Immature natural killer cell (primary cell): Measurements from ENCODE around the gene PLEKHG4B. TPM values are rescaled to one million over a fixed set of nuclear protein-coding genes. Genes with fewer than 3 reads are reported as not detected.
"Not testable (repeated sequence)": the region's sequence is repeated elsewhere in the genome, so short reads cannot be mapped to it uniquely, and the experiment has no call there.

Experiments used
- DNase-seq, 3 donors: peaks; one replicate each; pipeline ENCODE4 v3.0.0; 2022; ENCODE audit warnings: mixed read lengths in 1 of 3
- H3K27ac Mint-ChIP-seq, 6 donors: one replicate each; pipeline ENCODE4 v1.8.0; 2020; ENCODE audit warnings: mixed read lengths in 6 of 6, mild to moderate bottlenecking in 5 of 6, inconsistent platforms in 4 of 6, moderate library complexity in 3 of 6
- H3K27me3 Mint-ChIP-seq, 3 donors: one replicate each; pipeline ENCODE4 v1.8.0; 2020 to 2021; ENCODE audit warnings: low read depth in 3 of 3, mild to moderate bottlenecking in 3 of 3, mixed read lengths in 3 of 3, moderate library complexity in 3 of 3, inconsistent platforms in 1 of 3
- H3K36me3 Mint-ChIP-seq, 3 donors: one replicate each; pipeline ENCODE4 v1.8.0; 2020; ENCODE audit warnings: mixed read lengths in 3 of 3, inconsistent platforms in 2 of 3, mild to moderate bottlenecking in 2 of 3
- H3K4me1 Mint-ChIP-seq, 2 donors: one replicate each; pipeline ENCODE4 v1.8.0; 2020; ENCODE audit warnings: inconsistent platforms in 2 of 2, mild to moderate bottlenecking in 2 of 2, mixed read lengths in 2 of 2, moderate library complexity in 1 of 2
- H3K4me3 Mint-ChIP-seq, 5 donors: one replicate each; pipeline ENCODE4 v1.8.0; 2020; ENCODE audit warnings: mild to moderate bottlenecking in 5 of 5, mixed read lengths in 5 of 5, inconsistent platforms in 3 of 5, moderate library complexity in 3 of 5
- H3K9me3 Mint-ChIP-seq, 6 donors: one replicate each; pipeline ENCODE4 v1.8.0; 2020; ENCODE audit warnings: mild to moderate bottlenecking in 6 of 6, mixed read lengths in 6 of 6, inconsistent platforms in 4 of 6, moderate library complexity in 3 of 6
- polyA plus RNA-seq, 3 donors: library from polyadenylated mRNA; unstranded; fragments of 300-500 nt; fragmentation: Illumina TruSeq; gene quantifications; one replicate each; pipeline ENCODE4 v1.2.3, GENCODE V29; 2021

PLEKHG4B gene
- polyA plus RNA-seq, 3 donors from 2014 or later = not detected

DNA sequence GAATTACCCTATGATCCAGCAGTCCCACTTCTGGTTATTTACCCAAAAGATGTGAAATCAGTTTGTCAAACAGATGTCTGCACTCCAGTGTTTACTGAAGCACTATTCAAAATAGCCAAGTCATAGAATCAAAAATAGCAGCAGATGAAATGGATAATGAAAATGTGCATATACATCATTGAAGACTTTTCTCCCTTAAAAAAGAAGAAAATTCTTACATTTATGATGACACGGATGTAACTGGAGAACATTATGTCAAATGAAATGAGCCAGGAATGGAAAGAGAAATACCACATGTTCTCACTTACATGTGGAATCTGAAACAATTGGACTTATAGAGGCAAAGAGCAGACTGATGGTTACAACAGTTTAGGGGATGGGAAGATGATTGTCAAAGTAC lies 21.5 kb upstream of the PLEKHG4B start:
- H3K27ac Mint-ChIP-seq = no peak overlapping the region
- H3K9me3 Mint-ChIP-seq = peaks cover 0 to 8% (median 0%) of the 10 kb centered on the region in 6 donors
- H3K4me3 Mint-ChIP-seq = no peak overlapping the region

DNA sequence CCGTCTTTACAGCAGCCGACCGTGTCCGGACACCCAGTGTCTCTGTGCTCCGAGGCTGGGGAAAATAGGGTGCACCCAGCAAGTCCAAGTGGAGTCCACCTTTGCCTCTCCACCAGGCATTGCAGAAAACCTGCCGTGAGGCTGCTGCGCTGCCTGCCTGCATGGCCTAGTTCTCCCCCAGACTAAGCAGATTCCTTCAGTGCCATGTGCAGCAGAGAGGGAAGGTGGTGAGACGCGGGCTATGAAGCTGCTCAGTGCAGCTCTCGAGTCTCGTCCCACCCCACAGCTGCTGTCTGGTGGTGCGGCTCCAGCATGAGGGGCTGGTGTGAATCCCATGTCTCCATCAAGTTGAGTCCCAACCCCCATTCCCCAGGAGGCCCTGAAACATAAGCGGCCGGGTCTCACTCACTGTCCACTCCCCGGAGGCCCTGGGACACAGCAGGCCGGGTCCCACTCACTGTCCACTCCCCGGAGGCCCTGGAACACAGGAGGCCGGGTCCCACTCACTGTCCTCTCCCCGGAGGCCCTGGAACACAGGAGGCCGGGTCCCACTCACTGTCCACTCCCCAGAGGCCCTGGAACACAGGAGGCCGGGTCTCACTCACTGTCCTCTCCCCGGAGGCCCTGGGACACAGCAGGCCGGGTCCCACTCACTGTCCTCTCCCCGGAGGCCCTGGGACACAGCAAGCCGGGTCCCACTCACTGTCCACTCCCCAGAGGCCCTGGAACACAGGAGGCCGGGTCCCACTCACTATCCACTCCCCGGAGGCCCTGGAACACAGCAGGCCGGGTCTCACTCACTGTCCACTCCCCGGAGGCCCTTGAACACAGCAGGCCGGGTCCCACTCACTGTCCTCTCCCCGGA lies 19.4 kb upstream of the PLEKHG4B start:
- H3K4me1 Mint-ChIP-seq, H3K36me3 Mint-ChIP-seq, H3K4me3 Mint-ChIP-seq, H3K9me3 Mint-ChIP-seq, H3K27ac Mint-ChIP-seq, DNase-seq: not testable (repeated sequence)
- peaks cover 4 to 13% (median 11%) of the 10 kb centered on the region in 3 donors for H3K27me3 Mint-ChIP-seq

More for the DNA sequence above, 21.5 kb upstream of the PLEKHG4B start:
- Mint-ChIP-seq H3K4me1 (no peaks in the 10 kb centered on the region), H3K36me3 (peaks cover 0 to 5% (median 0%) of the 10 kb centered on the region in 3 donors), H3K27me3 (peaks cover 7 to 16% (median 13%) of the 10 kb centered on the region in 3 donors)
- DNase-seq = no peak

DNA sequence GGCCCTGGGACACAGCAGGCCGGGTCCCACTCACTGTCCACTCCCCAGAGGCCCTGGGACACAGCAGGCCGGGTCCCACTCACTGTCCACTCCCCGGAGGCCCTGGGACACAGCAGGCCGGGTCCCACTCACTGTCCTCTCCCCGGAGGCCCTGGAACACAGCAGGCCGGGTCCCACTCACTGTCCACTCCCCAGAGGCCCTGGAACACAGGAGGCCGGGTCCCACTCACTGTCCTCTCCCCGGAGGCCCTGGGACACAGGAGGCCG lies 18.9 kb upstream of the PLEKHG4B start:
- DNase-seq, H3K4me1 Mint-ChIP-seq, H3K9me3 Mint-ChIP-seq, H3K36me3 Mint-ChIP-seq, H3K4me3 Mint-ChIP-seq, H3K27ac Mint-ChIP-seq: not testable (repeated sequence)
- peaks cover 0 to 10% (median 9%) of the 10 kb centered on the region in 3 donors for H3K27me3 Mint-ChIP-seq

DNA sequence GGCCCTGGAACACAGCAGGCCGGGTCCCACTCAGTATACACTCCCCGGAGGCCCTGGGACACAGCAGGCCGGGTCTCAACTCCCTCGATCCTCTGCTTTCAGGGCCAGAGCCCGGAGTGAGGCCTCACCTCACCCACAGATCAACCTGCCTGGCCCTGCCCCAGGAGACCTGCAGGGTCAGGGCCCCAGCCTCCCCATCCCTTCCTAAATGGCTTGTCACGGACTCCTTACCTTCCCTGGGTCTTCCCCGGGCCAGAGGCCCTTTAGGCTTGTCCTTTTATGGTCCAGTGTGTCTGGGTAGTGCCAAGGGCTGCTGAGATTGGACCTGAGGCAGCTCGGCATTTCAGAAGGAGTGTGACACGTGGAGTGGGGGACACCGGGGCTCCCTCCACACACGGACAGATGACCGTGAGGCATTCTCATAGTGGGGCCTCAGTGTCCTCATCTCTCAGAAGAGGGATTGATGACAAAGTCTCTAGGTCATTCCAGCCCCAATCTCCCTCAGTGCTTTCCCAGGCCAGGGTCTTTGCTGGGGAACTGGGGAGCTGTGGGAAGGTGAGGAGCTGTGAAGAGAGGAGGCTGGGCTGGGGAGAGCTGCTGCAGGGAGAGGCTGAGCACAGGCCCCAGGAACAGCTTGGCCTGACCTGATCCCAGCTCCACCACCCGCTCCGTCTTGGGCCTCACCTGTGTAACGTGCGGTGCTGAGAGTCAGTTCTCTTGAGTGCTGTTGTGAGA lies 18.0 kb upstream of the PLEKHG4B start:
- no peak overlapping the region for H3K4me3 Mint-ChIP-seq
- peaks cover 0 to 10% (median 6%) of the 10 kb centered on the region in 3 donors for H3K27me3 Mint-ChIP-seq
- H3K27ac Mint-ChIP-seq = no peak overlapping the region
- no peaks in the 10 kb centered on the region for H3K36me3 Mint-ChIP-seq
- DNase-seq = no peak
- H3K4me1 Mint-ChIP-seq = no peaks in the 10 kb centered on the region
- no peaks in the 10 kb centered on the region for H3K9me3 Mint-ChIP-seq

DNA sequence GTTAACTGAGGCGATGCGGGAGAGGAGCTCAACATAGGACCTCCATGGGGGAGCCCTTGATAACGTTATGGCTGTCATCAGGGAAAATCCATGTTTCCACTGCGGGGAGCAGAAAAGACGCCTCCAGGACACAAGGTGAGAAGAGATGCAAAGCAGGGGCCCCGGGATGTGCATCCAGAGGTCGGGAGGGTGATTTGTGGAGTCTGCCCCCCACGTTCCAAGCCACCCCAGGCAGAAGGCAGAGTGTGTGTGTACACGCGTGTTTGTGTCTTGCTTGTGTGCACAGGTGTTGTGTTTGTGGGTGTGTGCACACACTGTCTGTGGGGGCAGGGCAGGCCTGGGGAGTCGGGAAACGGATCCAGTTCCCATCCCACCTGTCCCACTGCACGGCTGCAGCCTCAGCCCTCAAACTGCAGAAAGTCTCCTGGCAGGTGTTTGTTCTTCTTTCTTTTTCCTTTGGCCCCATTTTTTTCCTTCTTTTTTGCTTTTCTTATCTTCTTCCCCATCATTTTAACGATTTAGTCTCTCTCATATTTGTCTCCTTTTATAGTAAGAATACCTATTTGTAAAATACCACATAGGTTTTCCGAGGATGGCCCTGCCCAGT lies 17.4 kb upstream of the PLEKHG4B start:
- H3K27ac Mint-ChIP-seq = peak overlapping the region in 1 of 6 donors; percentile 15
- no peaks in the 10 kb centered on the region for H3K9me3 Mint-ChIP-seq
- H3K4me3 Mint-ChIP-seq = no peak overlapping the region
- no peaks in the 10 kb centered on the region for H3K36me3 Mint-ChIP-seq
- DNase-seq = no peak
- peaks cover 0 to 10% (median 2%) of the 10 kb centered on the region in 3 donors for H3K27me3 Mint-ChIP-seq
- no peaks in the 10 kb centered on the region for H3K4me1 Mint-ChIP-seq

DNA sequence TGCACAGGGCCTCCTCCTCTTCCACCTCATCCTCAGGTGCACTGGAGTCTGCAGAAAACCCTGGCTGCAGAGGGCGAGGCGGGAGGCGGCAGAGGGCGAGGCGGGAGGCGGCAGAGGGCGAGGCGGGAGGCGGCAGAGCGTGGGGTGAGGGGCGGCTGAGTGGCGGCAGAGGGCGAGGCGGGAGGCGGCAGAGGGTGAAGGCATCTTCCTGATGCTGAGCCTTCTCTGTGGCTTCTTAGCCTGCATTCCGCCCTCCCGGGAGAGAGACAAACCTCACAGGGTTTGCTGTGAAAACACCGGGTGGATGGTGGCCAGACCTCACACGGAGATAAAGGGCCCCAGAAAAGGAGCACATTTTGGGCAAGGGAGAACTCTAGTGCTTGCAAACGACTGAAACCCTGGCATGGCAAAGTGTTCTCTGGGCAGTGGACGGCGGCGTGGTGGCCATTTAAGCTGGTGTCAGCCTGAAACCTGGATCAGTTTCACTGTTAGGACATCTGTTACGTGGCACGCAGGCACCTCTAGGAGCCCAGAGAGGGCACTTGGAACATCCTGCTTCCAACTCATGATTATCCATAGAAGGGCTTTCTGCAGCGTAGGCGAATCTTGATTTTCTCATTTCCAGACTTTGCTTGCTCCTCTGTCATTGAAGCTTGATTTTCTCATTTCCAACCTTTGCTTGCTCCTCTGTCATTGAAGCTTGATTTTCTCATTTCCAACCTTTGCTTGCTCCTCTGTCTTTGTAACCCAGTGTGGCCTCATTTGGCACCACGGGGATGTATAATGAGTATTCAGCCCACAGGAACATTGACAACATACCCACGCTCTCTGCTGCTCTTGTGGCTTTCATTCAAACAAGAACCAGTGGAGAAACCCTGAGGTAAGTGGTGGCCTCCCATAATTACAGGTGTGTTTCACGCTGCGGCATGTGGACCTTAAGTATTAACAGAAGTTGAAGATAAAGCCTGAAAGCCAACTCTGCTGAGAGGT lies 16.3 kb upstream of the PLEKHG4B start:
- H3K36me3 Mint-ChIP-seq = no peaks in the 10 kb centered on the region
- no peak overlapping the region for H3K4me3 Mint-ChIP-seq
- H3K9me3 Mint-ChIP-seq = no peaks in the 10 kb centered on the region
- no peak for DNase-seq
- no peaks in the 10 kb centered on the region for H3K4me1 Mint-ChIP-seq
- no peak overlapping the region for H3K27ac Mint-ChIP-seq
- H3K27me3 Mint-ChIP-seq = peaks cover 0 to 8% (median 2%) of the 10 kb centered on the region in 3 donors

DNA sequence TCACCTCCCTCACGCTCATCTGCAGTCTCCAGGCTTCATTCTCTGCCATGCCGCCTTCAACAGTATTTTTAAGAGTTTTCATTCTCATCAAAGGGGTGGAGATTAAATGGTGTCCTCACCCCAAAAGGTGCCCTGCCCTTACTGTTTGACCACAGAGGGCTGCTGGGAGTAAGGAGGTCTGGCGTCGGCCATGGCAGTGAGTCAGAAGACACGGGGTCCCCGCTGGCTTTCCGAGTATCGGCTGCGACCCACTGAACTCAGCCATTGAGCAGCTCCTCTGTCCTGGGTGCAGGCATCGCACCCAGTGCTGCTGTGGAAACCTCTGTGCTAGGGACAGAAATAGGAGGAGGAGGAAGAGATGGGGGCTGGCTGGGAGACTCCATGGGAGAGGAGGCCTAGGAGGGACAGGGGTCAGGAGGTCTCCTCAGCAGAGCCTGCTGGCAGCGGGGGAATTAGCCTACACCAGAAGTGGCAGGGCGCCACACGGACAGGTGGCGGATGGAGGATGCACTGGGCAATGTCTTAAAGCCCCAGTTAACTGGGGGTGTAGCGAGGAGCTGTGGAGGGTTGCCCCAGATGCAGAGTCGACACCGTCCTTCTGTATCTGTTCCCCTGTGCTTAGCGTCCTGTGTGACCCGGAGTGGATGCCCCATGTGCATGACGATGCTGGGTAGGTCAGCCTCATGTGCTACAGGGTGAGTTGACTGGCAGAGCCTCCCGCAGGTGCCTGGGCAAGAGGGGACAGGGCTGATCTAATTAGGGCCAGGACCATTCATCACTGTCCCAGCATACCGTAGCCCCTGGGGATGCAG lies 15.4 kb upstream of the PLEKHG4B start:
- Mint-ChIP-seq H3K9me3 (no peaks in the 10 kb centered on the region), H3K27me3 (peaks cover 0 to 8% (median 2%) of the 10 kb centered on the region in 3 donors), H3K36me3 (no peaks in the 10 kb centered on the region), H3K27ac (no peak overlapping the region), H3K4me1 (no peaks in the 10 kb centered on the region), H3K4me3 (no peak overlapping the region)
- DNase-seq = no peak

DNA sequence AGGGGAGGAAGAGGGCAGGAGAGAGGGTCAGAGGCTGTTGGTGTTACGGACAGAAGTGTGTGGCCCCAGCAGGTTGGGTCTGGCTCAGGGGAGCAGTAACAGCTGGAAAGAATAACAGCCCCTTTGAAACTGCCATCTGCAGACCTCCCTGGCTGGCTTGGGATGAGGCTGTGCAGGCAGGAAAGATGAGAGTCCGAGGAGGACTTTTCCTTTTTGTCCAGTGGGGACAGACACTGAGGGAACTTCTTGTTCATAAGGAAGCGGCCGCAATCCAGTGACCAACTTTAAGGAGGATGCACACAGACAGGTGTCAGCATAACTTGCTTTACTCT lies 14.8 kb upstream of the PLEKHG4B start:
- peaks cover 0 to 9% (median 2%) of the 10 kb centered on the region in 3 donors for H3K27me3 Mint-ChIP-seq
- H3K27ac Mint-ChIP-seq = no peak overlapping the region
- no peaks in the 10 kb centered on the region for H3K36me3 Mint-ChIP-seq

DNA sequence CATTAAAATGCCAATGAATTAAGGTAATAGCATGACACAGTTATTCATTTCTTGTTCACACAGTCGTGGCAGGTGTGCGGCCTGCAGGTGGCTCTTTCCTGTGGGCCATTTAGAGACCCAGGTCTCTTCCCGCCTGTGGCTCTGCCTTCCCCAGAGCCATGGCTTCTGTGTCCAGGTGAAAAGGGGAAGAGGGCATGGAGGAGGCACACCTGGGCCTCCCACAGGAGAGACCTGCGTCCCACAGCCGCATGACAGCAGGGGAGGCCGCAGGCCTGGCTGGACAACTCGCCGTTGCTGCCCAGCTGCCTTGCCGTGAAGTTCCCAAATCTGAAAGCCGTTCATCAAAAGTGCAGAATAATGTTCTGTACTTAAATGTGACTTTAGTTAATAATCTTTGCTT lies 14.4 kb upstream of the PLEKHG4B start:
- H3K4me3 Mint-ChIP-seq = no peak overlapping the region
- H3K9me3 Mint-ChIP-seq = no peaks in the 10 kb centered on the region
- H3K27ac Mint-ChIP-seq = no peak overlapping the region
- no peaks in the 10 kb centered on the region for H3K36me3 Mint-ChIP-seq
- peaks cover 0 to 13% (median 2%) of the 10 kb centered on the region in 3 donors for H3K27me3 Mint-ChIP-seq
- H3K4me1 Mint-ChIP-seq = no peaks in the 10 kb centered on the region
- no peak for DNase-seq

More for the DNA sequence above, 14.8 kb upstream of the PLEKHG4B start:
- DNase-seq = no peak
- Mint-ChIP-seq H3K4me3 (no peak overlapping the region), H3K9me3 (no peaks in the 10 kb centered on the region), H3K4me1 (no peaks in the 10 kb centered on the region)

DNA sequence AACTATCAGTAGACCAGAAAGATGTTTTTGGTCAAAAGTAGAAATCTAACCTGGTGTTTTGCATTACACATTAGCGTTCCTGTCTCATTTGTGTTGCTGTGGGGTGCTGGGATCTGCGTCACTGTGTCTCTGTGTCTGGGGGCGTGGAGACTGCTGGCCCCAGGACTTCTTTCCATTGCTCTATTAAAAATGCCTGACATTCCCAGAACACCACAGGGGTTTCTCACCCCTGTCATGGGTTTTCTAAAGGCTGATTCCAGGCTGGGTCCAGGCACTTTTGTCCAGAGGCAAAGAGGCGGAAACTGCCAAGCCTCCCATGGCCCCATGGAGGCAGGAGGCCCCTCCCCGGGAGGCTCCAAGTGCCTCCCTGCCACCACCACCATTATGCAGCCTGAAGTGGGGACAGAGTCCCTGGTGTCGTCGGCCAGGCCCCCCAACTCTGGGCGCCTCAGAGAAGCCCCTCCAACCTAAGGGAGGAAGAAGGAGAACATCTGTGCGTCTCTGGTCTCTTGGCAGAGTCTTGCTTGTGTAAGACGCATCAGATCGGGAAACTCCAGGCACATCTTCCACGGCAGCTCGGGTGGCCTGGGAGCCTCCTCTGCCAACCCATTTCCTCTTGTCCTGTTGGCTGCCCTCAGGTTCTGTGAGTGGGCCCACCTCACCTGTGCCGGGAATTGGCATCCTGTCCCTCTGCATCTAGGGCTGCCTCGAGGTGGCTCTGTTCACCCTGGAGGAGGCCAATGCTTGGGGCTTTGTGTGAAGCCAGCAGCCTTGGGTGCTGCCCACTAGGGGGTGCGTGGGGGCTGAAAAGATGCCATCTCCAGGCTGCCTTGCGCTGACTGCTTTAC lies 13.8 kb upstream of the PLEKHG4B start:
- no peak overlapping the region for H3K4me3 Mint-ChIP-seq
- no peaks in the 10 kb centered on the region for H3K4me1 Mint-ChIP-seq
- H3K27ac Mint-ChIP-seq = no peak overlapping the region
- H3K27me3 Mint-ChIP-seq = peaks cover 0 to 13% (median 2%) of the 10 kb centered on the region in 3 donors
- peaks cover 0 to 3% (median 0%) of the 10 kb centered on the region in 6 donors for H3K9me3 Mint-ChIP-seq
- no peak for DNase-seq
- H3K36me3 Mint-ChIP-seq = no peaks in the 10 kb centered on the region

DNA sequence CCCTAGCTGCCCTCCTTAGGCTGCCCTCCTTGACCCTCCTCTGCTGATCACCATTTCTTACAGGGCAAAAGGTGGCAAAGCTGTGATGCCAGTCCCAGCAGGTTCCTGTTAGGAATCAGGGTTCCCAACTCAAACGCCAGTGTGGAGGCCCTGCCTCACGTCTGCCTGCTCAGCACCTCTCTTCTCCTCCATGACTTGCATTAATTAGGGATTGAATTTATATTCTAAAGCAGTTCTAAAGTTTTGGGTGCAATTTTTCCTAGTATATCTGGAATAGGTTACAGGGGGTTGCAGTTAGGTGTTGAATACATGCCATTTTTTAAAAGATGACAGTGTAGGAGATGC lies 13.2 kb upstream of the PLEKHG4B start:
- Mint-ChIP-seq H3K27me3 (peaks cover 0 to 13% (median 2%) of the 10 kb centered on the region in 3 donors), H3K36me3 (no peaks in the 10 kb centered on the region), H3K27ac (no peak overlapping the region), H3K9me3 (peaks cover 0 to 3% (median 0%) of the 10 kb centered on the region in 6 donors), H3K4me3 (no peak overlapping the region), H3K4me1 (no peaks in the 10 kb centered on the region)
- no peak for DNase-seq

DNA sequence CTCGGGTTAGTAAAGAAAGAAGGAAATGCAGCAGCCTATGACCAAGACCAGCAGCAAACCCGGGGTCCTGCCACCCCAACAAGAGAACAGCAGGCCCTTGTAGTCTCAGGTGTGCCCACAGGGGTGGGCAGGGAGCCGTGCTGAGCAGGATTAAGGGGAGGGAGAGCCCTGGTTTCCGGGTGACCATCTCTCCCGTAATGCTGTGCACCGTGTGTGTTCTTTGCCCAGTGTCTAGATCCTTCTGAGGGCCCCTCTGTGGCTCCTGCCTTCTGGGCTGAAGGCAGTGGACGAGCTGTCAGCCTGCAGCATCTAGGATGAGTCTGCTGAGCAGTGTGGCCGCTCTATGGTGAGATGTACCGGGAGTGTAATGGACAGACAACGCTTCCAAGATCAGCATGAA lies 12.7 kb upstream of the PLEKHG4B start:
- no peak for DNase-seq
- no peaks in the 10 kb centered on the region for H3K4me1 Mint-ChIP-seq
- H3K27me3 Mint-ChIP-seq = peaks cover 0 to 12% (median 2%) of the 10 kb centered on the region in 3 donors
- H3K36me3 Mint-ChIP-seq = no peaks in the 10 kb centered on the region
- no peak overlapping the region for H3K27ac Mint-ChIP-seq
- H3K9me3 Mint-ChIP-seq = peaks cover 0 to 3% (median 0%) of the 10 kb centered on the region in 6 donors
- no peak overlapping the region for H3K4me3 Mint-ChIP-seq
